NCI-H2196 treated with DMSO at 0.1 percent for 48 hours (cell line): ENCODE results near the gene CFD.
"Not testable (repeated sequence)": the region's sequence is repeated elsewhere in the genome, so short reads cannot be mapped to it uniquely, and the experiment has no call there.

Experiments used
- DNase-seq: peaks from one replicate; lab custom pipeline; 2025; ENCODE audit not compliant: unreplicated experiment; lab: John Stamatoyannopoulos, UW

CFD gene

GRCh38 chr19:870963-871401 lies 11.5 kb downstream of the CFD start:
- peak; percentile 71 for DNase-seq

- DNase-seq = no peak
Measured at GRCh38 chr19:871446-872265, 12.2 kb downstream of the CFD start.

DNA sequence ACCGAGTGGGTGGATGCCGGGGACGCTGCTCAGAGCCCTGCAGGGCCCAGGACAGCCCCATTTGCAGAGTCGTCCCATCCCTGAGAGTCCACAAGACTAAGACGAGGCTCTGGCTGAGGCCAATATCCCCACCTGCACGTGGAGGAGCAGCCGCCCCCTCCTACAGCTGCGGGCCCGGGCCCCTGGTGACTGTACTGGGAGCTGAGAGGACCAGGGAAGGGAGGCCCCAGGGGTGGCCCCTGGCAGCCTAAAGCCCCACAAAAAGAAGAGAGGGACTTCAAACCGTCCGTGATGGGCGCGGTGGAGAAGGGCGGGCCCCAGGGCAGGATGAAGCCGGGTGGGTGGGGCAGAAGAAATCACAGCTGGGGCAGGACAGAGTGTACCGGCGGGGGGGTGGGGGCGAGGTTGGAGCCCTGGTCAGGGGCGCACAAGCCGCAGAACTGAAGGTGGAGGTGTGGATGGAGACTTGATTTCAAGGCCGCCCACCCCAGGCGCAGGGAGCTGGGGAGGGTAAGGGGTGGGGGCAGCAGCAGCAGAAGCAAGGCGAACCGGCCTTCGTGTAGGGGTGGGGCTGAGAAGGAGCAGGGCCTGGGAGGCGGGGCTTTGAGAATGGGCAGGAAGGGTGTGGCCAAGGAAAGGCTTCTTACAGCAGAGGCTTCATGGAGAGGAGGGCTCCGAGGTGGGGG lies 12.9 kb downstream of the CFD start:
- no peak for DNase-seq

- DNase-seq = no peak
Measured at GRCh38 chr19:873084-873483, 13.6 kb downstream of the CFD start.

- no peak for DNase-seq
Measured at GRCh38 chr19:873561-874041, 14.1 kb downstream of the CFD start.

DNA sequence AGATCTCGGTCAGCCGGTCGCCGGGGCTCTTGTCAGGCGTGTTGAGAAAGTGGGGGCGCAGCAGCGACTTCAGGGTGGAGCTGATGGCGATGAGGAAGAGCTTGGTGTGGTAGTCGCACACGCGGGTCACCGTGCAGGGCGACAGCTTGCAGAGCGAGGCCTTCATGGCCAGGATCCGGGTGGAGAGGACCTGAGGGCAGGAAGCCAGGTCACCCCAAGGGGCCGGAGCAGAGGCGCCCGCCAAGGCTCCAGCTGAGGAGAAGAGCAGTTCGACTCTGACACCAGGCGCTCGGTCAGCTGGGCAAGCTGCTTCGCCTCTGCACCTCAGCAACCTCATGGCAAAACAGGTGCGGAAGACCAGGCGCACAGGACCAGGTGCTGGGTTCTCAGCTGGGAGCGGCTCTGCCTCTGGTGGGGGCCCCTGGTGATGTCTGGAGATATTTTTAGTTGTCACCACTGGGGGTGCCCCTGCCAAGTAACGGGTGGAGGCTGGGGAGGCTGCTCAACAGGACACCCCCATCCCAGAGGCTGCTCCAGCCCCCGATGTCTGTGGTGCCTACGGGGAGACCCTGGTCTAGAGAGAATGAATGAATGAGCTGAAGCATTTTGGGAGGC lies 15.9 kb downstream of the CFD start:
- no peak for DNase-seq

- DNase-seq = no peak
Measured at GRCh38 chr19:876089-876488, 16.6 kb downstream of the CFD start.

- DNase-seq = no peak
Measured at GRCh38 chr19:876780-877314, 17.4 kb downstream of the CFD start.

- not testable (repeated sequence) for DNase-seq
Measured at GRCh38 chr19:877992-878660, 18.7 kb downstream of the CFD start.

GRCh38 chr19:878751-879561 lies 19.5 kb downstream of the CFD start:
- not testable (repeated sequence) for DNase-seq

GRCh38 chr19:879711-880438 lies 20.4 kb downstream of the CFD start:
- no peak for DNase-seq

DNA sequence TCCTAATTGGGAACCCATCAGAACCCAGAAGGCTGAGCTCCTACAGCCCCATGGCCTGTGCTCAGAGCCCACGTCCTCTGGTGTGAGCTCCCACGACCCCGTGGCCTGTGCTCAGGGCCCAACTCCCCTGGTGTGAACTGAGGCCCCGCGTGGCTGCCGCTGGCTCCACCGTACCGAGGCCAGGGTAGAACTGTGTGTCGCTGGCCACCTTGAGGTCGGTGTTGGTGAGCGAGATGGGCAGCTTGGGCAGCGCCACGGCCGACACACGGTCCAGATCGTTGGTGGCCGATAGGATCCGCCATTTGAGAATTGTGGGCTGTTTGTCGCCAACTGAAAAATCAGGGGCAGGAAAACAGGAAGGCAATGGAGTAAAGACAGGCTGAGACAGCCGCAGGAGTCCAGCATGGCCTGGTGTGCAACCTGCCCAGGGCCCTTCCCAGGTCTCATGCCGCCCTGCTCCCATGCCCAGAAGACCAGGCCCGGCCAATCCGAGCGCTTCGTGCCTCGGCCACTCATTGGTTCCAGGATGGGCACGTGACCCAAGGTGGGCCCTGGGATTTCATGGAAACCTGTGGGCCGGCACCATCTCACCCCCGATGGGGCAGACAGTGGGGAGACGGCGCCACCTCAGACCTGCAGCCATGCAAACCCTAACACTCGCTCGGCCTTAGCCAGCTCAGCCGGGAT lies 22.1 kb downstream of the CFD start:
- DNase-seq = no peak

GRCh38 chr19:882871-883497 lies 23.5 kb downstream of the CFD start:
- DNase-seq = no peak

DNA sequence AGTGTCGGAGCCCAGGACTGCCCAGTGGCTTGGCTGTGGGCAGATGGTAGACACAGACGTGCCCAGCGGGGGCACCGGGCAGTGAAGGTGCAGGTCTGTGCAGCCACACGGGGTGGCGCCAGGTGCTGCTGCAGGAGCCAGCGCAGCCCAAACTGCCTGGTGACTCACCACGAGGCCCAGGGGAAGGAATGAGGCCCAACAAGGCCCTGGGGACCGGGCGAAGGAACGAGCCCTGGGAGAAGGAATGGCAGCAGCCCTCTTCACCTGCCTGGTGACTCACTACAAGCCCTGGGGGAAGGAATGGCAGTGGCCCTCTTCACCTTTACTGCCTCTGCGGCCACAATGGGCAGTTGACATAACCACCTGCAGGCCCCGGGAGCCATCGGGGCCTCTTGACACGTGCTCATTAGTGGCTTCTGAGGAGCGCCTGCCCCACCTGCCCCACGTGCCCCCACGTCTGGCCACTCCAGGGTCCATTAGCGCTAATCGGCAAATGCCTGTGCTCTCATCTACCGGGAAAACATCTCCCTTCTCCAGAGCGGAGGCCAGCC lies 24.3 kb downstream of the CFD start:
- peak; percentile 91 for DNase-seq

- DNase-seq = no peak
Measured at GRCh38 chr19:884420-885211, 25.2 kb downstream of the CFD start.

DNA sequence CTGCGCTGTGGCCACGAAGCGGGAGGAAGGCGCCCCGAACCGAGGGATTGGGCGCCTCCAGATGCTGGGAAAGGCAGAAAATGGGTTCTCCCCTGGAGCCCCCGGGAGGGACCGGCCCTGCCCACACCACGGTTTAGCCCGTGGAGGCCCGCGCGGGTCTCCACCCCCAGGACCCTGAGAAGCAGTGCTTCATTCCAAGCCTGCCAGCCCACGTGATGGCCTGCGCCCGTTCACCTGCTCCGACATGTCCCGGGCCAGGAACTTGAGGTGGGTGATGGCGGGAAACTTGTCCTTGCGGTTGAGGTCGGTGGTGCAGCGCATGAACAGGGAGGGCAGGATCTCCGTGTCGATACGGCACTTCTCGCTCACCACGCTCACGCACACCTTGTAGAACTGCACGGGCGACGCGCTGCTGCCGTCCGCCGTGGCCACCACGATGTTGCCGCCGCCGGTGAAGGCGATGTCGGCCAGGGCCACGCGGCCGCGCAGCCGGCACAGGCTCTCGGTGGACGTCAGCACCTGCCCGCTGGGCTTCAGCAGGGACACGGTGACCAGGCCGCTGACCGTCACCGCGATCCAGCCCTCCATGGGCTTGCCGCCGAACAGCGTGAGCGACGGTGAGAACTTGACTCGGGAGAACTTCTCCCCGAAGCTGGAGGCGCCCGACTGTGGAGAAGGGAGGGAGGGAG lies 26.2 kb downstream of the CFD start:
- no peak for DNase-seq

- DNase-seq = no peak
Measured at GRCh38 chr19:887072-887471, 27.6 kb downstream of the CFD start.
